Panc1 (cell line): ENCODE results near the gene WNK2. TPM values are rescaled to one million over a fixed set of nuclear protein-coding genes. Genes with fewer than 3 reads are reported as not detected.

Experiments
- ATAC-seq: fragments of 200-7000 bp; cut with Tn5 transposase; 2 replicates; pipeline ENCODE4 v1.9.1; 2020; ENCODE audit warnings: mild to moderate bottlenecking, moderate library complexity
- BruUV-seq: library from RNA; stranded (reverse); fragments of 400-500 nt; replicated peaks from 2 replicates; lab custom pipeline; 2021; lab: Mats Ljungman, UMichigan
- CTCF ChIA-PET: fragments of 300-600 bp; sonication (Branson Sonifier 250); formaldehyde crosslinking; loops from one replicate; lab custom pipeline; 2022; ENCODE audit warnings: antibody characterized with exemption; lab: Charles Lee
- POLR2A ChIA-PET: fragments of 300-600 bp; sonication (Branson Sonifier 250); formaldehyde crosslinking; loops from one replicate; lab custom pipeline; 2022; ENCODE audit warnings: antibody characterized with exemption; lab: Charles Lee
- DNase-seq: peaks from one replicate; pipeline ENCODE4 v3.0.0-alpha.2; 2010; ENCODE audit warnings: low read depth, low spot score
- H3K27ac ChIP-seq: 2 replicates; pipeline ENCODE4 v1.5.1; 2011; ENCODE audit warnings: mild to moderate bottlenecking, low read length, inconsistent platforms
- H3K27me3 ChIP-seq: fragments of 200-500 bp; sonication (Bioruptor generic); 2 replicates; pipeline ENCODE4 v1.6.0; 2014; ENCODE audit warnings: low read length, inconsistent platforms; ENCODE audit not compliant: control insufficient read depth, insufficient read depth
- H3K36me3 ChIP-seq: fragments of 200-500 bp; sonication (Bioruptor generic); 2 replicates; pipeline ENCODE4 v1.5.1; 2014; ENCODE audit warnings: inconsistent platforms, mild to moderate bottlenecking, low read length, moderate library complexity; ENCODE audit not compliant: control insufficient read depth, insufficient read depth
- H3K4me1 ChIP-seq: 2 replicates; pipeline ENCODE4 v1.5.1; 2011; ENCODE audit warnings: inconsistent platforms, mild to moderate bottlenecking, low read length, moderate library complexity; ENCODE audit not compliant: control insufficient read depth, insufficient read depth
- H3K4me3 ChIP-seq, 2 experiments: 2 replicates each; pipeline ENCODE4 v1.5.1; 2011 to 2012; ENCODE audit warnings: low read depth in 2 of 2, low read length in 2 of 2, mild to moderate bottlenecking in 2 of 2, inconsistent platforms in 1 of 2, moderate library complexity in 1 of 2
- H3K9me3 ChIP-seq: fragments of 200-500 bp; sonication (Bioruptor generic); 2 replicates; pipeline ENCODE4 v1.5.1; 2014; ENCODE audit warnings: low read depth, mild to moderate bottlenecking, inconsistent platforms, low read length, moderate library complexity; ENCODE audit not compliant: control insufficient read depth, insufficient read depth
- POLR2AphosphoS5 ChIP-seq: IDR thresholded peaks from 2 replicates; pipeline ENCODE4 v1.6.1; 2012; ENCODE audit warnings: mild to moderate bottlenecking, low read depth, low read length, moderate library complexity
- SIN3A ChIP-seq: IDR thresholded peaks from 2 replicates; pipeline ENCODE4 v1.6.1; 2012; ENCODE audit warnings: low read depth, mild to moderate bottlenecking, low read length, moderate library complexity, borderline replicate concordance; ENCODE audit not compliant: insufficient read depth
- TCF7L2 ChIP-seq: IDR thresholded peaks from 2 replicates; pipeline ENCODE4 v1.6.1; 2011; ENCODE audit warnings: mild to moderate bottlenecking, low read depth, low read length, inconsistent platforms
- in situ Hi-C: cut with HindIII; loops from 2 replicates; pipeline ENCODE4 v1.10.0; 2016; ENCODE audit warnings: low sequenced_read_pairs, low pct_unique_long_range_greater_than_20kb
- intact Hi-C: fragments of 100-400 bp; cut with micrococcal nuclease; formaldehyde crosslinking; loops from one replicate; pipeline ENCODE4 v1.10.0; 2022; ENCODE audit not compliant: unreplicated experiment
- total RNA-seq: library from RNA; stranded (reverse); gene quantifications from one replicate; pipeline ENCODE4 v1.2.1, GENCODE V29; 2021; ENCODE audit not compliant: unreplicated experiment
- TF ChIP-seq, protein P1 (sequence below): fragments of 450-650 bp; IDR thresholded peaks from 2 replicates; pipeline ENCODE4 v1.5.1; 2017; ENCODE audit warnings: mild to moderate bottlenecking
- TF ChIP-seq, protein P2 (sequence below), 2 experiments: IDR thresholded peaks; 2 replicates each; pipeline ENCODE4 v1.6.1; 2011 to 2012; ENCODE audit warnings: low read depth in 2 of 2, control low read depth in 1 of 2, low read length in 1 of 2, mild to moderate bottlenecking in 1 of 2, moderate library complexity in 1 of 2; ENCODE audit not compliant: insufficient read depth in 1 of 2

Gene WNK2
- total RNA-seq, 1 experiment from 2014 or later, result 13.7 TPM

DNA sequence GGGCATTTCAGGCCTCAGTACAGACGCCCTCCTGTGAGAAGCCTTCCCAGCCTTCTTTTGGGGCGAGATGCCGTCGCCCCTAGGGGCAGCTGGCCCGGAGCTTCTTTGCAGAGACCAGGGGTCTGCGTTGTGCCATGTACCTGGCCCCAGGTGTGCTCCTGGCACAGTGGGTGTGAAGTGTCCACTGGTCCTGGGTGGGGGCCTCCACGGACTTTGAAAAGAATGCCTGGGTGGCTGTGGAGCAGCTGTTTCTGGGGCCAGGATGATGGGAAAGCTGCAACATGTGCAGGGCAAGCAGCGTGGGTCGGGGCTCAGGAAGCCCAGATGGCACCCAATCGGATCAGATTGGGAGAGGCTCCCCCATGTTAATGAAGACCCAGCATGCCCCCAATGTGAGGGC is 47.8 kb downstream of the WNK2 start:
- no peak overlapping the region for H3K4me3 ChIP-seq
- no peak for TF ChIP-seq TCF7L2
- TF ChIP-seq SIN3A, result no peak
- no peak for TF ChIP-seq POLR2AphosphoS5
- H3K9me3 ChIP-seq, result no peaks in the 10 kb centered on the region
- no TSS peak for BruUV-seq
- ATAC-seq, result no peak
- H3K4me1 ChIP-seq, result no peaks in the 10 kb centered on the region
- in situ Hi-C loops (no loop called here), intact Hi-C loops (no loop called here)
- H3K27ac ChIP-seq, result no peak overlapping the region
- no peaks in the 10 kb centered on the region for H3K27me3 ChIP-seq
- ChIA-PET CTCF (no interaction called here), POLR2A (no interaction called here)
- no peaks in the 10 kb centered on the region for H3K36me3 ChIP-seq
- DNase-seq, result no peak

DNA sequence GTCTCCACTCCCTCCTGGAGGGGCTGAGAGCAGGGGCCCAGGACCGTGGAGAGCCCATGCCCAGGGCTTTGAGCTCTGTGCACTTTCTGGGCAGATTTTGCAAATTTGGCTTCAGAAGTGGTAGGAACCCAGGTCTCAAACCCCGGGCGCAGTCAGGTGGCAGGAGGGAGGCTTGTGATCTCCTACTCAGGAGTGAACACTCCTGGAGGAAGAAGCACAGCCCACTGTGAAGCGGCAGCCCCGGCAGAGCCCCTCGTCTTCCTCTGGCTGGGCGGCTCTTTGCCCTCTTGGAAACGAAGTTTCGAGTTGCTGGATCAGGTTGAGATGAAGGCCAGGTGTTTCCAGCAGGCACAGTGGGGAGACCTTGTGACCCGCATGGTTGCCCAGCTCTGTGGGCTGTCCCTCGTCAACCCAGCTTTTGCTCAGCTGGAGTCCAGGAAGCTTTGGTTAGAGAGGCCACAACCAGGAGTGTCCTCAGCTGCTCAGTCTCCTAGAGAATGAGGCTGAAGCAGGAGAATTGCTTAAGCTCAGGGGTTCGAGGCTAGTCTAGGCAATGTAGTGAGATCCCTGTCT is 48.5 kb downstream of the WNK2 start:
- DNase-seq (no peak), ATAC-seq (no peak)
- no peaks in the 10 kb centered on the region for H3K4me1 ChIP-seq
- no peak overlapping the region for H3K27ac ChIP-seq
- ChIA-PET CTCF (no interaction called here), POLR2A (no interaction called here)
- no peak for TF ChIP-seq TCF7L2
- TF ChIP-seq, protein P1, sequence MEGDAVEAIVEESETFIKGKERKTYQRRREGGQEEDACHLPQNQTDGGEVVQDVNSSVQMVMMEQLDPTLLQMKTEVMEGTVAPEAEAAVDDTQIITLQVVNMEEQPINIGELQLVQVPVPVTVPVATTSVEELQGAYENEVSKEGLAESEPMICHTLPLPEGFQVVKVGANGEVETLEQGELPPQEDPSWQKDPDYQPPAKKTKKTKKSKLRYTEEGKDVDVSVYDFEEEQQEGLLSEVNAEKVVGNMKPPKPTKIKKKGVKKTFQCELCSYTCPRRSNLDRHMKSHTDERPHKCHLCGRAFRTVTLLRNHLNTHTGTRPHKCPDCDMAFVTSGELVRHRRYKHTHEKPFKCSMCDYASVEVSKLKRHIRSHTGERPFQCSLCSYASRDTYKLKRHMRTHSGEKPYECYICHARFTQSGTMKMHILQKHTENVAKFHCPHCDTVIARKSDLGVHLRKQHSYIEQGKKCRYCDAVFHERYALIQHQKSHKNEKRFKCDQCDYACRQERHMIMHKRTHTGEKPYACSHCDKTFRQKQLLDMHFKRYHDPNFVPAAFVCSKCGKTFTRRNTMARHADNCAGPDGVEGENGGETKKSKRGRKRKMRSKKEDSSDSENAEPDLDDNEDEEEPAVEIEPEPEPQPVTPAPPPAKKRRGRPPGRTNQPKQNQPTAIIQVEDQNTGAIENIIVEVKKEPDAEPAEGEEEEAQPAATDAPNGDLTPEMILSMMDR, result no peak
- TF ChIP-seq SIN3A, result no peak
- TF ChIP-seq, protein P2, sequence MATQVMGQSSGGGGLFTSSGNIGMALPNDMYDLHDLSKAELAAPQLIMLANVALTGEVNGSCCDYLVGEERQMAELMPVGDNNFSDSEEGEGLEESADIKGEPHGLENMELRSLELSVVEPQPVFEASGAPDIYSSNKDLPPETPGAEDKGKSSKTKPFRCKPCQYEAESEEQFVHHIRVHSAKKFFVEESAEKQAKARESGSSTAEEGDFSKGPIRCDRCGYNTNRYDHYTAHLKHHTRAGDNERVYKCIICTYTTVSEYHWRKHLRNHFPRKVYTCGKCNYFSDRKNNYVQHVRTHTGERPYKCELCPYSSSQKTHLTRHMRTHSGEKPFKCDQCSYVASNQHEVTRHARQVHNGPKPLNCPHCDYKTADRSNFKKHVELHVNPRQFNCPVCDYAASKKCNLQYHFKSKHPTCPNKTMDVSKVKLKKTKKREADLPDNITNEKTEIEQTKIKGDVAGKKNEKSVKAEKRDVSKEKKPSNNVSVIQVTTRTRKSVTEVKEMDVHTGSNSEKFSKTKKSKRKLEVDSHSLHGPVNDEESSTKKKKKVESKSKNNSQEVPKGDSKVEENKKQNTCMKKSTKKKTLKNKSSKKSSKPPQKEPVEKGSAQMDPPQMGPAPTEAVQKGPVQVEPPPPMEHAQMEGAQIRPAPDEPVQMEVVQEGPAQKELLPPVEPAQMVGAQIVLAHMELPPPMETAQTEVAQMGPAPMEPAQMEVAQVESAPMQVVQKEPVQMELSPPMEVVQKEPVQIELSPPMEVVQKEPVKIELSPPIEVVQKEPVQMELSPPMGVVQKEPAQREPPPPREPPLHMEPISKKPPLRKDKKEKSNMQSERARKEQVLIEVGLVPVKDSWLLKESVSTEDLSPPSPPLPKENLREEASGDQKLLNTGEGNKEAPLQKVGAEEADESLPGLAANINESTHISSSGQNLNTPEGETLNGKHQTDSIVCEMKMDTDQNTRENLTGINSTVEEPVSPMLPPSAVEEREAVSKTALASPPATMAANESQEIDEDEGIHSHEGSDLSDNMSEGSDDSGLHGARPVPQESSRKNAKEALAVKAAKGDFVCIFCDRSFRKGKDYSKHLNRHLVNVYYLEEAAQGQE (IDR thresholded peaks at IDR 0.05; ENCODE audit: insufficient read depth in 1 of 2, low read depth in 2 of 2, low read length in 1 of 2), result no peak
- TF ChIP-seq POLR2AphosphoS5, result no peak
- no peaks in the 10 kb centered on the region for H3K36me3 ChIP-seq
- no TSS peak for BruUV-seq
- in situ Hi-C loops (no loop called here), intact Hi-C loops (no loop called here)
- no peaks in the 10 kb centered on the region for H3K27me3 ChIP-seq
- no peaks in the 10 kb centered on the region for H3K9me3 ChIP-seq
- H3K4me3 ChIP-seq, result no peak overlapping the region

DNA sequence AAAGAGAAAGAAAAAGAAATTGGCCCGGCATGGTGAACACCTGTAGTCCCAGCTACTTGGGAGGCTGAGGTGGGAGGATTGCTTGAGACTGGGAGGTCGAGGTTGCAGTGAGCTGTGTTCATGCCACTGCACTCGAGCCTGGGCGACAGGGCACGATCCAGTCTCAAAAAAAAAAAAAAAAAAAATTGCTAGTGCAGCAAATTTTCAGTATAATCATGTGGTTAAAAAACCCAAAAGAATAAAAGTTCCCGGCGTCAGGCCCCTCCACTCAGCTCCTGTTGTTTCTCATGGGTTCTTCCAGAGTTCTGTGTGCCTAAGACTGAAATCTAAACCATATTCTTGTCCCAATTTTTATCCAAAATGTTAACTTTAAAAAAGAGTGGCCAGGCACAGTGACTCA is 49.1 kb downstream of the WNK2 start:
- H3K9me3 ChIP-seq, result no peaks in the 10 kb centered on the region
- TF ChIP-seq, protein P1, result no peak
- TF ChIP-seq SIN3A (no peak), POLR2AphosphoS5 (no peak), TCF7L2 (no peak)
- TF ChIP-seq, protein P2 (IDR thresholded peaks at IDR 0.05; ENCODE audit: insufficient read depth in 1 of 2, low read depth in 2 of 2, low read length in 1 of 2), result no peak
- no peaks in the 10 kb centered on the region for H3K36me3 ChIP-seq
- in situ Hi-C loops, result no loop called here
- intact Hi-C loops, result no loop called here
- ChIA-PET CTCF (no interaction called here), POLR2A (no interaction called here)
- H3K4me1 ChIP-seq, result no peaks in the 10 kb centered on the region
- DNase-seq (no peak), ATAC-seq (no peak)
- no peaks in the 10 kb centered on the region for H3K27me3 ChIP-seq
- H3K27ac ChIP-seq, result no peak overlapping the region
- H3K4me3 ChIP-seq, result no peak overlapping the region
- BruUV-seq, result no TSS peak
